ENCODE data around the gene ANKMY1.

GRCh38 chr2:240557808-240558207 lies at the start of gene ANKMY1:
- TF ChIP-seq CTCF (IDR thresholded peaks at IDR 0.05) = no peak
- no peak for TF ChIP-seq POLR2A (IDR thresholded peaks at IDR 0.05)
